Neuronal stem cell (in vitro differentiated cells): ENCODE results near the gene RTN4RL2.

Experiments
- DNase-seq: peaks from one replicate; pipeline ENCODE4 v3.0.0-alpha.2; 2013; ENCODE audit warnings: low spot score
- H2AFZ ChIP-seq: one replicate; pipeline ENCODE4 v1.6.1; 2013; ENCODE audit warnings: mild to moderate bottlenecking, low read length, inconsistent platforms
- H2AK5ac ChIP-seq: 2 replicates; pipeline ENCODE4 v1.6.1; 2013; ENCODE audit warnings: low read depth, mild to moderate bottlenecking, inconsistent platforms, low read length, moderate library complexity, mixed read lengths
- H2BK120ac ChIP-seq: 2 replicates; pipeline ENCODE4 v1.6.1; 2013; ENCODE audit warnings: low read depth, mild to moderate bottlenecking, inconsistent platforms, low read length, moderate library complexity, mixed read lengths
- H2BK12ac ChIP-seq: one replicate; pipeline ENCODE4 v1.6.1; 2013; ENCODE audit warnings: low read length, inconsistent platforms
- H2BK15ac ChIP-seq: 2 replicates; pipeline ENCODE4 v1.6.1; 2013; ENCODE audit warnings: mild to moderate bottlenecking, low read length, inconsistent platforms, mixed read lengths
- H2BK5ac ChIP-seq: one replicate; pipeline ENCODE4 v1.6.1; 2013; ENCODE audit warnings: inconsistent platforms, mild to moderate bottlenecking, low read length, moderate library complexity
- H3K14ac ChIP-seq: one replicate; pipeline ENCODE4 v1.6.1; 2013; ENCODE audit warnings: low read length, inconsistent platforms
- H3K18ac ChIP-seq: 2 replicates; pipeline ENCODE4 v1.6.1; 2013; ENCODE audit warnings: low read length, inconsistent platforms
- H3K23ac ChIP-seq: 2 replicates; pipeline ENCODE4 v1.6.1; 2013; ENCODE audit warnings: low read depth, mild to moderate bottlenecking, mixed read lengths, low read length, inconsistent platforms; ENCODE audit not compliant: poor library complexity
- H3K27ac ChIP-seq: replicated peaks from 3 replicates; pipeline ENCODE4 v1.5.1; 2013; ENCODE audit warnings: low read length, inconsistent platforms
- H3K27me3 ChIP-seq, 3 experiments: 2 replicates each; pipeline ENCODE4 v1.6.1; 2013; ENCODE audit warnings: low read length in 3 of 3, mild to moderate bottlenecking in 2 of 3, inconsistent platforms in 1 of 3, low read depth in 1 of 3, mixed read lengths in 1 of 3, moderate library complexity in 1 of 3; ENCODE audit not compliant: control insufficient read depth in 3 of 3, insufficient read depth in 3 of 3
- H3K36me3 ChIP-seq, 2 donors: replicated peaks in 1 of 2; 2 replicates each; pipeline ENCODE4 v1.6.1; 2013; ENCODE audit warnings: low read length in 2 of 2; ENCODE audit not compliant: control insufficient read depth in 2 of 2, insufficient read depth in 2 of 2
- H3K4ac ChIP-seq: 2 replicates; pipeline ENCODE4 v1.6.1; 2013; ENCODE audit warnings: inconsistent platforms, mild to moderate bottlenecking, low read length, moderate library complexity
- H3K4me1 ChIP-seq, 2 donors: 1 replicate in 1 of 2; 2 replicates in 1 of 2; pipeline ENCODE4 v1.6.1; 2013; ENCODE audit warnings: low read length in 2 of 2, low read depth in 1 of 2; ENCODE audit not compliant: control insufficient read depth in 2 of 2, insufficient read depth in 1 of 2
- H3K4me2 ChIP-seq: one replicate; pipeline ENCODE4 v1.6.1; 2013; ENCODE audit warnings: mild to moderate bottlenecking, low read length, inconsistent platforms; ENCODE audit not compliant: insufficient read depth, poor library complexity, severe bottlenecking
- H3K4me3 ChIP-seq, 2 donors: 2 replicates each; pipeline ENCODE4 v1.5.1; 2013; ENCODE audit warnings: low read length in 2 of 2, mild to moderate bottlenecking in 2 of 2, inconsistent platforms in 1 of 2, moderate library complexity in 1 of 2
- H3K79me1 ChIP-seq: one replicate; pipeline ENCODE4 v1.6.1; 2013; ENCODE audit warnings: low read depth, mild to moderate bottlenecking, inconsistent platforms, low read length, moderate library complexity
- H3K9ac ChIP-seq: one replicate; pipeline ENCODE4 v1.6.1; 2013; ENCODE audit warnings: mild to moderate bottlenecking, low read depth, low read length, inconsistent platforms; ENCODE audit not compliant: poor library complexity
- H3K9me3 ChIP-seq, 2 donors: replicated peaks in 1 of 2; 2 replicates each; pipeline versions ENCODE3 to v1.6.1; 2013; ENCODE audit warnings: low read length in 2 of 2, mild to moderate bottlenecking in 2 of 2, inconsistent platforms in 1 of 2, low read depth in 1 of 2, mixed read lengths in 1 of 2, moderate library complexity in 1 of 2; ENCODE audit not compliant: control insufficient read depth in 2 of 2, insufficient read depth in 1 of 2
- H4K8ac ChIP-seq: one replicate; pipeline ENCODE4 v1.6.1; 2013; ENCODE audit warnings: low read depth, mild to moderate bottlenecking, inconsistent platforms, low read length, moderate library complexity
- H4K91ac ChIP-seq: one replicate; pipeline ENCODE4 v1.6.1; 2013; ENCODE audit warnings: low read length, low read depth, mild to moderate bottlenecking, inconsistent platforms; ENCODE audit not compliant: poor library complexity
- WGBS, 2 donors: extraction: QIAGEN DNeasy Blood & Tissue Kit; methylation state at CpG; one replicate each; pipeline ENCODE4 v1.1.7; 2013; ENCODE audit warnings: missing lambda C conversion rate in 2 of 2, mixed read lengths in 1 of 2; ENCODE audit not compliant: insufficient read length in 2 of 2, insufficient replicate concordance in 1 of 2; ENCODE audit errors: extremely low coverage in 2 of 2; 5-methylcytosine and 5-hydroxymethylcytosine counted together

RTN4RL2 gene

GRCh38 chr11:57473285-57473841 is 13.0 kb downstream of the RTN4RL2 start:
- Histone ChIP-seq H3K4ac (no peak overlapping the region), H2BK5ac (no peak overlapping the region), H3K18ac (no peak overlapping the region), H3K9me3 (no peaks in the 10 kb centered on the region), H4K91ac (no peak overlapping the region), H3K9ac (no peak overlapping the region), H3K4me3 (no peak overlapping the region), H2BK12ac (no peak overlapping the region), H3K79me1 (no peaks in the 10 kb centered on the region), H4K8ac (no peak overlapping the region), H2BK120ac (no peak overlapping the region), H3K27ac (no peak overlapping the region), H2BK15ac (no peak overlapping the region), H3K14ac (no peak overlapping the region), H3K36me3 (peaks cover 0 to 37% of the 10 kb centered on the region in 2 donors), H3K4me2 (no peak overlapping the region), H3K23ac (no peak overlapping the region), H2AFZ (no peak overlapping the region), H3K4me1 (peaks cover 3 to 17% of the 10 kb centered on the region in 2 donors), H3K27me3 (peaks cover 0 to 43% (median 9%) of the 10 kb centered on the region in 3 experiments), H2AK5ac (no peak overlapping the region)
- DNase-seq, result no peak
- WGBS, 2 donors, result no CpG with 5 or more reads among the region's 6 CpGs

- Histone ChIP-seq H3K79me1 (no peaks in the 10 kb centered on the region), H3K23ac (peak overlapping the region; percentile 35), H4K91ac (no peak overlapping the region), H2AFZ (no peak overlapping the region), H3K9me3 (no peaks in the 10 kb centered on the region), H3K27ac (no peak overlapping the region), H3K14ac (no peak overlapping the region), H3K18ac (no peak overlapping the region), H2BK12ac (no peak overlapping the region), H3K4me3 (peak overlapping the region in 1 of 2 donors; percentile 52), H4K8ac (no peak overlapping the region), H3K36me3 (peaks cover 0 to 28% of the 10 kb centered on the region in 2 donors), H2BK120ac (no peak overlapping the region), H3K9ac (no peak overlapping the region), H2AK5ac (no peak overlapping the region), H3K4me1 (peaks cover 3 to 22% of the 10 kb centered on the region in 2 donors), H3K27me3 (peaks cover 0 to 43% (median 9%) of the 10 kb centered on the region in 3 experiments), H3K4me2 (no peak overlapping the region), H2BK5ac (no peak overlapping the region), H3K4ac (no peak overlapping the region), H2BK15ac (no peak overlapping the region)
- WGBS, 2 donors, result no CpG with 5 or more reads among the region's 9 CpGs
- no peak for DNase-seq
Observed at GRCh38 chr11:57474017-57474802, 13.9 kb downstream of the RTN4RL2 start.

GRCh38 chr11:57474803-57475115 is 14.4 kb downstream of the RTN4RL2 start:
- H3K4me2 ChIP-seq, result no peak overlapping the region
- H3K18ac ChIP-seq, result no peak overlapping the region
- no peak overlapping the region for H3K4me3 ChIP-seq
- no peak overlapping the region for H3K9ac ChIP-seq
- H4K91ac ChIP-seq, result no peak overlapping the region
- no peak overlapping the region for H3K27ac ChIP-seq
- H2AK5ac ChIP-seq, result no peak overlapping the region
- WGBS, 2 donors, result no CpG with 5 or more reads among the region's 5 CpGs
- H3K9me3 ChIP-seq, result no peaks in the 10 kb centered on the region
- peaks cover 0 to 47% (median 9%) of the 10 kb centered on the region in 3 experiments for H3K27me3 ChIP-seq
- H2BK120ac ChIP-seq, result no peak overlapping the region
- no peak overlapping the region for H3K4ac ChIP-seq
- H3K79me1 ChIP-seq, result no peaks in the 10 kb centered on the region
- H2AFZ ChIP-seq, result no peak overlapping the region
- no peak overlapping the region for H2BK15ac ChIP-seq
- H3K14ac ChIP-seq, result no peak overlapping the region
- H3K36me3 ChIP-seq, result peaks cover 0 to 23% of the 10 kb centered on the region in 2 donors
- no peak overlapping the region for H3K23ac ChIP-seq
- no peak overlapping the region for H2BK12ac ChIP-seq
- no peak overlapping the region for H4K8ac ChIP-seq
- DNase-seq, result no peak
- H2BK5ac ChIP-seq, result no peak overlapping the region
- peaks cover 7 to 27% of the 10 kb centered on the region in 2 donors for H3K4me1 ChIP-seq

GRCh38 chr11:57475191-57475590 is 14.9 kb downstream of the RTN4RL2 start:
- Histone ChIP-seq H2AFZ (no peak overlapping the region), H3K4me2 (no peak overlapping the region), H3K9ac (no peak overlapping the region), H3K4me3 (no peak overlapping the region), H2AK5ac (no peak overlapping the region), H3K18ac (no peak overlapping the region), H2BK120ac (no peak overlapping the region), H3K27ac (no peak overlapping the region), H3K79me1 (no peaks in the 10 kb centered on the region), H2BK12ac (no peak overlapping the region), H4K8ac (no peak overlapping the region), H3K4me1 (peaks cover 8 to 27% of the 10 kb centered on the region in 2 donors), H2BK5ac (no peak overlapping the region), H3K27me3 (peaks cover 0 to 48% (median 9%) of the 10 kb centered on the region in 3 experiments), H4K91ac (no peak overlapping the region), H3K36me3 (peaks cover 0 to 19% of the 10 kb centered on the region in 2 donors), H2BK15ac (no peak overlapping the region), H3K23ac (no peak overlapping the region), H3K9me3 (no peaks in the 10 kb centered on the region), H3K14ac (no peak overlapping the region), H3K4ac (no peak overlapping the region)
- no CpG with 5 or more reads among the region's 1 CpG for WGBS, 2 donors
- no peak for DNase-seq
